DND-41 (cell line): ENCODE data around the gene CEP85.

ENCODE experiments used
- EZH2 ChIP-seq: IDR thresholded peaks from 3 replicates; pipeline ENCODE4 v1.6.1; 2012; ENCODE audit warnings: borderline replicate concordance, low read depth, mild to moderate bottlenecking, moderate library complexity, low read length, inconsistent platforms; ENCODE audit not compliant: severe bottlenecking
- TF ChIP-seq, protein P1 (sequence below): IDR thresholded peaks from 2 replicates; pipeline ENCODE4 v1.5.1; 2012; ENCODE audit warnings: borderline replicate concordance, low read length, moderate library complexity, mild to moderate bottlenecking; ENCODE audit not compliant: poor library complexity, severe bottlenecking; ENCODE audit errors: extremely low read depth

- TF ChIP-seq, protein P1, sequence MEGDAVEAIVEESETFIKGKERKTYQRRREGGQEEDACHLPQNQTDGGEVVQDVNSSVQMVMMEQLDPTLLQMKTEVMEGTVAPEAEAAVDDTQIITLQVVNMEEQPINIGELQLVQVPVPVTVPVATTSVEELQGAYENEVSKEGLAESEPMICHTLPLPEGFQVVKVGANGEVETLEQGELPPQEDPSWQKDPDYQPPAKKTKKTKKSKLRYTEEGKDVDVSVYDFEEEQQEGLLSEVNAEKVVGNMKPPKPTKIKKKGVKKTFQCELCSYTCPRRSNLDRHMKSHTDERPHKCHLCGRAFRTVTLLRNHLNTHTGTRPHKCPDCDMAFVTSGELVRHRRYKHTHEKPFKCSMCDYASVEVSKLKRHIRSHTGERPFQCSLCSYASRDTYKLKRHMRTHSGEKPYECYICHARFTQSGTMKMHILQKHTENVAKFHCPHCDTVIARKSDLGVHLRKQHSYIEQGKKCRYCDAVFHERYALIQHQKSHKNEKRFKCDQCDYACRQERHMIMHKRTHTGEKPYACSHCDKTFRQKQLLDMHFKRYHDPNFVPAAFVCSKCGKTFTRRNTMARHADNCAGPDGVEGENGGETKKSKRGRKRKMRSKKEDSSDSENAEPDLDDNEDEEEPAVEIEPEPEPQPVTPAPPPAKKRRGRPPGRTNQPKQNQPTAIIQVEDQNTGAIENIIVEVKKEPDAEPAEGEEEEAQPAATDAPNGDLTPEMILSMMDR: no peak
- TF ChIP-seq EZH2: no peak
These were observed 13.6 kb upstream of the CEP85 start for GRCh38 chr1:26220199-26220912.
